Measurements from ENCODE around the gene SFXN5. TPM values are rescaled to one million over a fixed set of nuclear protein-coding genes. Genes with fewer than 3 reads are reported as not detected.

Gene SFXN5
- total RNA-seq, 1 experiment from 2014 or later: 23.9 TPM

DNA sequence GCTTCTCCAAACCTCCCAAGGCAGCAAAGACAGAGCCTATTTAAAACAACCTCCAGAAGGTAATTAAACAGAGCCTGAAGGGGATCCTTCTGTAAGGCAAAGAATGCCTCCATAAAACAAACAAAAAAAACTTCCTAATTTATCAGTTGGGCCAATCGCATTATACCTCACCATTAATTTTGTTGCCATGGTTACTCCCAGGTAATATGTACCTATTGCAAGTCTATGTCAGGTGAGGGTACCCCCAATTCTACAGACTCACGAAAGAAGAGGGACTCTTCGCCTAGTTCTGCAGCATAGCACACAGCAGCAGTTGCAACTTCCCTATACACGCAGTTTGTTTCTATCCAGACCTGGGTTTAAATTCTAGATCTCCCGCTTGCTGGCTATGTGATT is 38.8 kb downstream of the SFXN5 start:
- no peak overlapping the region for H3K4me3 ChIP-seq (ENCODE audit: insufficient read depth, low read depth, low read length)
- H3K36me3 ChIP-seq (replicated peaks; ENCODE audit: control insufficient read depth, insufficient read depth, low read length): no peaks in the 10 kb centered on the region
- DNase-seq: no peak
- no peaks in the 10 kb centered on the region for H3K27me3 ChIP-seq (ENCODE audit: control insufficient read depth, insufficient read depth, low read length)

DNA sequence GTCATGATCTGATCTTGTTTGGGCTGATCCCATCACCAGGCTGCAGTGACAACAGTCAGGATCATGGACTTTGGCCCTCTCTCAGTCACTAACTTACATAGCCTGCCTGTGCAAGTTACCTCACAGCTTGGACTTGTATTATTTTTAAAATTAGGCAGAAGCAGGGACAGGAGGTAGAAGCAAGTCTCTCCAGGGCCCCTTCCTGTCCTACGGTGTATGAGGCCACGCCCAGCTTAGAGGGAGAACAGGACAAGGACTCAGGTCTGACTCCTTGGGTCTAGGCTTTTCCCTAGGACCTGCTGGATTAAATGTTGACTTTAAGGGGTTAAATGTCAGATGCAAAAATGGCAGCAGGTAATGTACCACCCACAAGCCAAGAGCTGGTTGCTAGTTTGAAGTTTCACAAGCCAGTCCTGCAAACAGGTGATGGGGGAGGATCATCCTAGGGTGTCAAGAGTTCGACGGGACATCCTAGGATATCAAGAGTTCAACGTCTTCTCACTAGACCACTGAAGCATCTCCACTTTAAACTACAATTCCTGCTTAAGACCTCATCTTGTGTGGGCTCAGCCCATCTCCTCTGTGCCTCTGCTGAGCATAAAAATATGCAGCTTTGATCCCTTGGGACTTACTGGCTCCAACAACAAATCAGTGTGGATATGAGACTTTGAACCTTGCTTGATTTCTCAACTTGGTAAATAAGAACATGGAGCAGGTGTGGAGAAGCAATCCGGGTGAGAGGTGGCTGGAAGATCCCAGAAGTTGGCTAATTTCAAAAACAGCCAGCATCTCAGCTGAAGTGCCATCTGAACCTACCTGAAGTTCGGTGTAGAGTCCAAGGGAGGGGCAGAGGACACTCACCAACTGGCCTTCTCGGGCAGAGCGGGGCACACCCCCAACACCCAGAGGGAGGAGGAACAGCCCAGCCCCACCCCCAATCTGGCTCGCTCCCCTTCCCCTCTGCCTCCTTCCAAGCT is 39.5 kb downstream of the SFXN5 start:
- H3K36me3 ChIP-seq (replicated peaks; ENCODE audit: control insufficient read depth, insufficient read depth, low read length): no peaks in the 10 kb centered on the region
- H3K4me3 ChIP-seq (ENCODE audit: insufficient read depth, low read depth, low read length): no peak overlapping the region
- no peaks in the 10 kb centered on the region for H3K27me3 ChIP-seq (ENCODE audit: control insufficient read depth, insufficient read depth, low read length)
- DNase-seq: no peak

DNA sequence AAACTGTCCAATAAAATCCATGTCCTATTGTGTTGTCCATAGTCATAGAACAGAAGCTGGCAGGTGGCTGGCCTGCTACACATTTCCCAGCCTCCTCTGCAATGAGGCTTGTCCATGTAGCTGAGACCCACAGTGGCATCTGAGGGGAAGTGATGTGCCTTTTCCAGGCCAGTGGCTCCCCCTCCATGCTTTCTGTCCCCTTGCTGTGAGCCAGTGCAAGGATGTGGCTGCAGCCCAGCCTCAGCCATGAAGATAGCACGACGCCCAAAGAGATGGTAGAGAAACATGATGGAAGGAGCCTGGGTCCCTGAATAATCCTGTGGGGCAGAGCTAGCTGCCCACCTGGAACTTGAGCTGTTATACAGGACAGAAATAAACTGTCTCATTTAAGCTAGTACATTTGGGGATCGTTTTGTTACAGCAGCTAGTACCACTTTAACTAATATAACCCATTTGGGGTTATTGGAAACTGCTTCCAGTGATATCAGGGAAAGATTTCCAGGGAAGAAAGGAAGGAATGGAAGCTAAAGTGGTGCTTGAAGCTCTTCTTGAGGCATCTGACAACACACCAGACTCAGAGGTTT is 40.3 kb downstream of the SFXN5 start:
- Histone ChIP-seq H3K4me3 (ENCODE audit: insufficient read depth, low read depth, low read length) (no peak overlapping the region), H3K27me3 (ENCODE audit: control insufficient read depth, insufficient read depth, low read length) (no peaks in the 10 kb centered on the region), H3K36me3 (replicated peaks; ENCODE audit: control insufficient read depth, insufficient read depth, low read length) (no peaks in the 10 kb centered on the region)
- DNase-seq: no peak

DNA sequence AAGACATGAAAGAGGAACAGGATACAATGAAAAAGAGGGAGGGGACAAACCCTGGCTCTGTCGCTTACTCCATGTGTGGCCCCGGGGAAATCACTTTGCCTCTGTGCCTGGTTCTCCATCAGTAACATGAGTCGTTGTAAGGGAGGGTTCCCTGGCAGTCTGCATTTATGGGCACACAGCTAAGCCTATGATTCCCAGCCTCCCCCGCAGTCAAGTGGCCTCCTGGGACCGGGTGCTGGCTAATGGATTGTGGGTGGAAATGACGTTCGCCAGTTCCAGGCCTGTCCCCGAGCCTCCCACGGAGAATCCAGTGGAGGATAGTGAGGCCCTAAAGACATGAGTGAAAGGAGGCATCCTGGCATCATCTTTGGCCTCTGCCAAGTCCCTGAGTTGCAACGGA is 42.7 kb downstream of the SFXN5 start:
- no peak overlapping the region for H3K4me3 ChIP-seq (ENCODE audit: insufficient read depth, low read depth, low read length)
- H3K27me3 ChIP-seq (ENCODE audit: control insufficient read depth, insufficient read depth, low read length): no peaks in the 10 kb centered on the region
- H3K36me3 ChIP-seq (replicated peaks; ENCODE audit: control insufficient read depth, insufficient read depth, low read length): no peaks in the 10 kb centered on the region
- no peak for DNase-seq

DNA sequence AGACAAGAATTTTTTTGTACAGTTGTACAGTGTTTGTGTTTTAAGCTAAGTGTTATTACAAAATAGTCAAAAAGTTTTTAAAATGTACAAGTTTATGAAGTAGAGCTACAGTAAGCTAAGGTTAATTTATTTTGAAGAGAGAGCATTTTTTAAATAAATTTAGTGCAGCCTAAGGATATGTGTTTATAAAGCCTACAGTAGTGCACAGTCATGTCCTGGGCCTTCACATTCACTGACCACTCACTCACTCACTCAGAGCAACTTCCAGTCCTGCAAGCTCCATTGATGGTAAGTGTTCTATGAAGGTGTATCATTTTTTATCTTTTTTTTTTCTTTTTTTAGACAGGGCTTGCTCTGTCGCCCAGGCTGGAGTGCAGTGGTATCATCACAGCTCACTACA is 44.2 kb downstream of the SFXN5 start:
- no peak for DNase-seq
- Histone ChIP-seq H3K4me3 (ENCODE audit: insufficient read depth, low read depth, low read length) (no peak overlapping the region), H3K36me3 (replicated peaks; ENCODE audit: control insufficient read depth, insufficient read depth, low read length) (no peaks in the 10 kb centered on the region), H3K27me3 (ENCODE audit: control insufficient read depth, insufficient read depth, low read length) (no peaks in the 10 kb centered on the region)

DNA sequence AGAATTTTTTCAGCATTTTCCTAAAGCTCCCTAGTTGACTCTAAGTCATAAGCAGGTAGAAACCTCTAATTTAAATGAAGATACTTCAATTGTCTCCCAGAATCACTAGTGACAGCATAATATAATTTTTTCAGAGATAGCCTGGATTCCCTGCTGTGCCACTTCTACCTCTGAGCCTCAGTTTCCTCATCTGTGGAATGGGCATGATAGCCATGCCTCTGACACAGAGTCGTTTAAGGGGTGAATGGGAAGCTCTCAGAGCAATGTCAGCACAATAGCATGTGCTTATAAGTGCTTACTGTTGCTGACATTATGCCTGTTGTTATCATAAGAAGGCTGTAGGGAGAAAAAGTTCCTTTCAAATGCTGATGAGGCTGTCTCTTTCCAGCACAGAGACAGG is 48.0 kb downstream of the SFXN5 start:
- Histone ChIP-seq H3K36me3 (replicated peaks; ENCODE audit: control insufficient read depth, insufficient read depth, low read length) (no peaks in the 10 kb centered on the region; the same call in 1 of the 2 replicates), H3K27me3 (ENCODE audit: control insufficient read depth, insufficient read depth, low read length) (no peaks in the 10 kb centered on the region), H3K4me3 (ENCODE audit: insufficient read depth, low read depth, low read length) (no peak overlapping the region)
- DNase-seq: no peak

DNA sequence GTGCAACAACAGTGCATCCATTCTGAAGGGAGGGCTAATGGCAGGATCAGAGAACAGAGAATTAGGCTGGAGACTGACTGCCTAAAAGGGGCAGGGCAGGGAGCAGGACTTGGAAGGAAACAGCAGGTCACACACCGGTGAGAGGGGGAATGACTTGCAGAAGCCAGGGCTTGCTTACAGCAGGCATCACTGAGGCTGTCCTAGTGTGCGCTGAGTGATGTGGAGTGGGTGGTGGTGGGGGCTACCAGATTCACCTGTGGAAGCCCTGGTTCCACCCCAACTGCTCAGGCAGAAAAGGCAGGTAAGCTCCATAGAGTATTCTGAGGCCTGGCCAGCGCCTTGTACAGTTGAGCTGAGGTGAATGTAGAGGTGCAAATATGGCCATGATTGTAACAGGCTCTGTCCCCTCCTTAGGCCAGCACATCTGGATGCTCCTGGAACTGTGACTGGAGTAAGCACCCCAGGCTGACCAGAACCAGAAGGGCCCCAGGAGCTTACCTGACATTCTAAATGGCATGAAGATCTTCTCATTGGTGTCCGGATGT is 49.4 kb downstream of the SFXN5 start:
- no peaks in the 10 kb centered on the region; the same call in 1 of the 2 replicates for H3K36me3 ChIP-seq (replicated peaks; ENCODE audit: control insufficient read depth, insufficient read depth, low read length)
- H3K27me3 ChIP-seq (ENCODE audit: control insufficient read depth, insufficient read depth, low read length): no peaks in the 10 kb centered on the region
- no peak for DNase-seq
- no peak overlapping the region for H3K4me3 ChIP-seq (ENCODE audit: insufficient read depth, low read depth, low read length)

DNA sequence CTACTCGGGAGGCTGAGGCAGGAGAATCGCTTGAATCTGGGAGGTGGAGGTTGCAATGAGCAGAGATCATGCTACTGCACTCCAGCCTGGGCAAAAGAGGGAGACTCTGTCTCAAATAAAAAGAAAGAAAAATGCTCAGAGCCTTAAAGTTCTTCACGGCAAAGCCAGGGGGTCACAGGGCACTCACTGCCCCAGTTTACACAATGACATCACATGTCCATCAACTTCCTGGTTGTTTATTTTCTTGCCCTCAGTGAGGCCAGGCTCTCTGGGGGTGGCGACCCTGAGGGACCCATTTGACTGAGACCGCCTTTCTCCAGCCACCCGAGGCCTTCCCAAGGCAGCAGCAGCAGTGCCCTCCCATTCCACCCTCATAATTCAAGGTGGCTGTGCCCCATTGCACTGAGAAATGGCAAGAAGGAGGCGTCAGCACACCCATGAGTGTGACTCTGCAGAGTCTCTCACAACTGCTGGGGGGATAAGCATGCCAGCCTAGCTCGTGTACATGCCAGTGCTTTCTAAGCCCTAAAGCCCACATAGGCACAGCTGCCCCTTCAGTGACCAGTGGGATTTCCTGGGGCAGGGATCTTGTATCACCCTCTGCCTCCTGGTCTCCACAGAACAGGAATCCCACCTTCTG is 50.0 kb downstream of the SFXN5 start:
- Histone ChIP-seq H3K4me3 (ENCODE audit: insufficient read depth, low read depth, low read length) (no peak overlapping the region), H3K36me3 (replicated peaks; ENCODE audit: control insufficient read depth, insufficient read depth, low read length) (no peaks in the 10 kb centered on the region; the same call in 1 of the 2 replicates), H3K27me3 (ENCODE audit: control insufficient read depth, insufficient read depth, low read length) (no peaks in the 10 kb centered on the region)
- no peak for DNase-seq

DNA sequence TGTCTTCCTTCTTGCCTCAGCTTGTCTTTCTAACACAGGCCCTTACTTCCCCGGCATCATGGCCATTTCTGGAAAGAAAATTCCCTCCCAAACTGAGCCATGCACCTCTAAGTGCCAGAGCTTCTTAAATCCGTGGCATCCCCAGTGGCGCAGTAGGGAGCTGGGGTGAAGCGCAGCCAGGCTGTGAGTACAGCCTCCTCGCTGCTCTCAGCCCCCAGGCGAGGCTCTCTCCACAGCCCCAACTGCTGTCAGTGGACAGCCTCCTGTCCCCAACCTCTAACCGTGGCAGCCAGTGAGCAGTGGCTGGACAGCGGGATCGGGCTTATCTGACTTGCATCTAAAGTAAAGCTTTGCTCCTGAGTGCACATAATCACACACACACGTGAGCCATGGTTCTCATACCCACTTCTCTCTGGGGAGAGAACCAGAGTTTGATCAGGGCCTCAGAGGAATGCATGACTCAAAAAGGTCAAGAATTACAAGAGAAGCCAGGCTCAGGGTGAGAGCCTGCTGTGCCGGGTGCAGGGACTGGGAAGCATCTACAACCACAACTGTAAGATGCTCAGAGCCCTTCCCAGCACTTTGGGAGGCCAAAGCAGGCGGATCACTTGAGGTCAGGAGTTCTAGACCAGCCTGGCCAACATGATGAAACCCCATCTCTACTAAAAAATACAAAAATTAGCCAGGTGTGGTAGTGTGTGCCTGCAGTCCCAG is 50.7 kb downstream of the SFXN5 start:
- H3K27me3 ChIP-seq (ENCODE audit: control insufficient read depth, insufficient read depth, low read length): no peaks in the 10 kb centered on the region
- no peaks in the 10 kb centered on the region; the same call in 1 of the 2 replicates for H3K36me3 ChIP-seq (replicated peaks; ENCODE audit: control insufficient read depth, insufficient read depth, low read length)
- DNase-seq: no peak
- no peak overlapping the region for H3K4me3 ChIP-seq (ENCODE audit: insufficient read depth, low read depth, low read length)

DNA sequence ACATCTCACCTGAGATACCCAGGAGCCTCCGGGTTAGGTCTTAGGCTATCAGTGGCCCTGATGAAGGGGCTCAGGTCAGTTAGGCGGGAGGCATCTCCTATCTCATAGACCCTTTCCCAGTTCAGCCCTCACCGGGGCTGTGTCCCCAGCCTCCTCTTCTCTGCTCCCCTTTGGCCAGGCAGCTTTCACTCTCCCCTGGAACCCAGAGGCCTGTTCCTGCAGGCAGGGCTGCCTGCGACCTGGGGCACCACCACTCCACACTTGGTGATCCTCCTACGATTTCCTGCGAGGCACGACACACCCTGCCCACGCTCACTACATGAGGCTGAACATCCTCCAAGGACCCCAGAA is 51.2 kb downstream of the SFXN5 start:
- Histone ChIP-seq H3K27me3 (ENCODE audit: control insufficient read depth, insufficient read depth, low read length) (no peaks in the 10 kb centered on the region), H3K4me3 (ENCODE audit: insufficient read depth, low read depth, low read length) (no peak overlapping the region), H3K36me3 (replicated peaks; ENCODE audit: control insufficient read depth, insufficient read depth, low read length) (no peaks in the 10 kb centered on the region; the same call in 1 of the 2 replicates)
- DNase-seq: no peak

DNA sequence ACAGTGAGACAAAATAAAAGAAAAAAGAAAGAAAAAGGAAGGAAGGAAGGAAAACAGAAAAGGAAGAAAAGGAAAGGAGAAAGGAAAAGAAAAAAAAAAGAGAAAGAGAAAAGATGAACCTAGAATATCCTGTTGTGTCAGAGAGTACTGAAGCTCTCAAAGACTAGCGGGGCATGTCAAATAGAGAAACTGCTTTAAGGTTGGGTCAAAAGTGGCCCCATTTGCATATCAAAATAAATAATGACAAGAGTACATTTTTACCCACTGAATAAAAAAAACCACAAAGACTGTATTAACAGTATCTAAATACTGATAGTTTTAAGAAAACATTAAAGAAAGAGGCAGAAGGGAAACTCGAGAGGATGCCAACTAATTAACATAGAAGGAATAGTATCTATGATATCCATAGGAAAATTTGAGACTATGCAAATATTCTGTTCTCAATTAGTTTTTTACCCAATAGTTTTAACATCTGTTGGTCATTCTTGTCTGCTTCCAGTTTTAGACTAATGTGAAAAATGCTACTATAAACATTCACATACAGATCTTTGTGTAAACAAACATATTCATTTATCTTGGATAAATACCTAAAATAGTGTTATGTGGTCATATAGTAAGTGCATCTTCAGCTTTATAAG is 53.2 kb downstream of the SFXN5 start:
- Histone ChIP-seq H3K27me3 (ENCODE audit: control insufficient read depth, insufficient read depth, low read length) (no peaks in the 10 kb centered on the region), H3K4me3 (ENCODE audit: insufficient read depth, low read depth, low read length) (no peak overlapping the region), H3K36me3 (replicated peaks; ENCODE audit: control insufficient read depth, insufficient read depth, low read length) (no peaks in the 10 kb centered on the region; the same call in 1 of the 2 replicates)
- DNase-seq: no peak

DNA sequence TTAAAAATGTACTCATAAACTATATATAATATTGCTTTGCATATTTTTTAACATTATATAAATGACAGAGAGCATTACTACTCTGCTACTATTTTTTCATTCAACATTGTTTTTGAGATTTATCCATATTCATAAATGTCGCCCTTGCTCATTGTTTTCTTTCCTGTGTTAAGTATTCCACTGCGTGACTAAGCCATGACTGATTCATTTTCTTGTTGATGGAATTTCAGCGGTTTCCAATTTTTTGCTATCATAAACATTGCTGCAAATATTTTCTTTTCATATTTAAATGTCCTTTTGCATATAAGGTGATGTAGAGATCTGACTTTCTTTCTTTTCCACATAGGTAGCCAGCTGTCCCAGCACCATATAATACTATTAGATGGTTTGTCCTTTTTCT is 57.6 kb downstream of the SFXN5 start:
- Histone ChIP-seq H3K36me3 (replicated peaks; ENCODE audit: control insufficient read depth, insufficient read depth, low read length) (no peaks in the 10 kb centered on the region), H3K4me3 (ENCODE audit: insufficient read depth, low read depth, low read length) (no peak overlapping the region), H3K27me3 (ENCODE audit: control insufficient read depth, insufficient read depth, low read length) (no peaks in the 10 kb centered on the region)
- DNase-seq: no peak

DNA sequence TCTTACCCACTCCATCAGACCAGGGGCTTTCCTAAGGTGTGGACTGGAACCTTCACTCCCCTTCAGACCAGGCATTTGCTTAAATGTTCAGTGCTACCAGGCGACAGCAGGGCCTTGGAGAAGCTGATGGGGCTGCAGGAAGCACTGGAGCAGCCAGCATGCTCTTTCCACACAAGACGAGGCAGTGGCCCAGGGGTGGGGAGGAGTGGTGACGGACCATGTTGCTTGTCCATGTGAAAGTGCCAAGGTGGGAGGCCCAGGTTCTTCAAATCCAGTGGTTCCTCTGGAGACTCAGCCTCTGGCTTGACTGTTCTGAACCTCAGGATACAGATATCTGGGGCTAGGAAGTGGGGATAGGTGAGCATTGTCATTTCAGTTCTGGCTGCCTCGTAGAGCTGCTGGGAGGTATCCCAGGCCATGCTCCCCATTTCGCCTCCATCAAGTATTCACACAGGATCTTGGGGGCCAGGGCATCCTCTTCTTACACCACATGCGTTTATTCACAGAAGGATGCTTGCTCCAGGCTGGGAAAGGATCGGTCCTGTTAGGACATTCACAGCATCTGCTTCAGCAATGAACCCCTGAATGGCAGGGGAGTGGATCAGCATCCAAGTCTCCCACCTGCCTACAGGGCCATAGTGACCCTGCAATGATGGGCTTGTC is 62.2 kb downstream of the SFXN5 start:
- Histone ChIP-seq H3K4me3 (ENCODE audit: insufficient read depth, low read depth, low read length) (no peak overlapping the region), H3K36me3 (replicated peaks; ENCODE audit: control insufficient read depth, insufficient read depth, low read length) (no peaks in the 10 kb centered on the region)
- no peak for DNase-seq

More for the DNA sequence above, 62.2 kb downstream of the SFXN5 start:
- no peaks in the 10 kb centered on the region for H3K27me3 ChIP-seq (ENCODE audit: control insufficient read depth, insufficient read depth, low read length)
